PFSK-1 (cell line): ENCODE data around the gene SIGLEC14.

Source experiments
- FOXP2 ChIP-seq: optimal IDR thresholded peaks from 2 replicates; pipeline ENCODE3; 2011; ENCODE audit warnings: borderline replicate concordance, control low read depth, inconsistent platforms; ENCODE audit not compliant: insufficient read depth; ENCODE audit errors: extremely low read length, extremely low read depth
- POLR2AphosphoS5 ChIP-seq: IDR thresholded peaks from 2 replicates; pipeline ENCODE4 v1.6.1; 2012; ENCODE audit warnings: low read depth, mild to moderate bottlenecking, control low read depth, low read length, moderate library complexity
- SIN3A ChIP-seq: IDR thresholded peaks from 2 replicates; pipeline ENCODE4 v1.6.1; 2012; ENCODE audit warnings: mild to moderate bottlenecking, low read length, moderate library complexity, borderline replicate concordance; ENCODE audit not compliant: insufficient read depth
- TF ChIP-seq, protein P1 (sequence below), 2 experiments: IDR thresholded peaks; 2 replicates each; pipeline versions ENCODE4 v1.6.1 to v1.8.0; 2011 to 2012; ENCODE audit warnings: low read depth in 2 of 2, low read length in 2 of 2, control low read depth in 1 of 2, inconsistent platforms in 1 of 2, mild to moderate bottlenecking in 1 of 2, moderate library complexity in 1 of 2; ENCODE audit not compliant: insufficient read depth in 1 of 2

DNA sequence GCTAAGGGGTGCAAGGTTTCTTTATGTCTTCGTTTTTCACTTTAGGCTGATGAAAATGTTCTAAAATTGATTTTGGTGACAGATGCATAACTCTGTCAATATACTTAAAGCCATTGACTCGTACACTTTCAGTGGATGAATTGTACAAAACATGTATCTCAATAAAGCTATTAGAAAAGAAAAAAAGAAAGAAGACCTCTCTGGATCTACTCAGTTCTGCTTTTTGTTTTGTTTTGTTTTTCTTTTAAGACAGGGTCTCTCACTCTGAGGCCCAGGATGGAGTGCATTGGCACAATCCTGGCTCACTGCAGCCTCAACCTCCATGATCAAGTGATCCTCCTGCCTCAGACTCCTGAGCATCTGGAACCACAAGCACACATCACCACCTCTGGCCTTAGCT lies 19.9 kb downstream of the SIGLEC14 start:
- TF ChIP-seq, protein P1, sequence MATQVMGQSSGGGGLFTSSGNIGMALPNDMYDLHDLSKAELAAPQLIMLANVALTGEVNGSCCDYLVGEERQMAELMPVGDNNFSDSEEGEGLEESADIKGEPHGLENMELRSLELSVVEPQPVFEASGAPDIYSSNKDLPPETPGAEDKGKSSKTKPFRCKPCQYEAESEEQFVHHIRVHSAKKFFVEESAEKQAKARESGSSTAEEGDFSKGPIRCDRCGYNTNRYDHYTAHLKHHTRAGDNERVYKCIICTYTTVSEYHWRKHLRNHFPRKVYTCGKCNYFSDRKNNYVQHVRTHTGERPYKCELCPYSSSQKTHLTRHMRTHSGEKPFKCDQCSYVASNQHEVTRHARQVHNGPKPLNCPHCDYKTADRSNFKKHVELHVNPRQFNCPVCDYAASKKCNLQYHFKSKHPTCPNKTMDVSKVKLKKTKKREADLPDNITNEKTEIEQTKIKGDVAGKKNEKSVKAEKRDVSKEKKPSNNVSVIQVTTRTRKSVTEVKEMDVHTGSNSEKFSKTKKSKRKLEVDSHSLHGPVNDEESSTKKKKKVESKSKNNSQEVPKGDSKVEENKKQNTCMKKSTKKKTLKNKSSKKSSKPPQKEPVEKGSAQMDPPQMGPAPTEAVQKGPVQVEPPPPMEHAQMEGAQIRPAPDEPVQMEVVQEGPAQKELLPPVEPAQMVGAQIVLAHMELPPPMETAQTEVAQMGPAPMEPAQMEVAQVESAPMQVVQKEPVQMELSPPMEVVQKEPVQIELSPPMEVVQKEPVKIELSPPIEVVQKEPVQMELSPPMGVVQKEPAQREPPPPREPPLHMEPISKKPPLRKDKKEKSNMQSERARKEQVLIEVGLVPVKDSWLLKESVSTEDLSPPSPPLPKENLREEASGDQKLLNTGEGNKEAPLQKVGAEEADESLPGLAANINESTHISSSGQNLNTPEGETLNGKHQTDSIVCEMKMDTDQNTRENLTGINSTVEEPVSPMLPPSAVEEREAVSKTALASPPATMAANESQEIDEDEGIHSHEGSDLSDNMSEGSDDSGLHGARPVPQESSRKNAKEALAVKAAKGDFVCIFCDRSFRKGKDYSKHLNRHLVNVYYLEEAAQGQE (IDR thresholded peaks at IDR 0.05; ENCODE audit: insufficient read depth in 1 of 2, low read depth in 2 of 2, low read length in 2 of 2), result no peak
- no peak for TF ChIP-seq SIN3A
- no peak for TF ChIP-seq POLR2AphosphoS5
- no peak for TF ChIP-seq FOXP2
